CD14-positive monocyte (primary cell): Measurements from ENCODE around the gene CAPN3. TPM values are rescaled to one million over a fixed set of nuclear protein-coding genes. Genes with fewer than 3 reads are reported as not detected.

ENCODE experiments used
- DNase-seq, 3 donors: peaks; one replicate each; pipeline ENCODE4 v3.0.0-alpha.2; 2011 to 2022
- H2AFZ ChIP-seq: 2 replicates; pipeline ENCODE4 v1.6.0; 2012; ENCODE audit warnings: mild to moderate bottlenecking, low read depth, low read length, inconsistent platforms; ENCODE audit not compliant: insufficient read depth, poor library complexity, severe bottlenecking
- H3K27ac ChIP-seq, 2 donors: 1 replicate in 1 of 2; 2 replicates in 1 of 2; pipeline ENCODE4 v1.5.1; 2012 to 2013; ENCODE audit warnings: low read length in 2 of 2, control low read depth in 1 of 2, inconsistent platforms in 1 of 2, low read depth in 1 of 2, mild to moderate bottlenecking in 1 of 2
- H3K27me3 ChIP-seq, 2 donors: one replicate each; pipeline versions ENCODE4 v1.6.0 to v1.6.1; 2011 to 2013; ENCODE audit warnings: low read length in 2 of 2; ENCODE audit not compliant: control insufficient read depth in 2 of 2, insufficient read depth in 2 of 2
- H3K36me3 ChIP-seq, 2 donors: replicated peaks in 1 of 2; 1 replicate in 1 of 2; 2 replicates in 1 of 2; pipeline versions ENCODE4 v1.5.1 to v1.6.1; 2012 to 2013; ENCODE audit warnings: low read length in 2 of 2, control low read depth in 1 of 2, inconsistent platforms in 1 of 2, mild to moderate bottlenecking in 1 of 2; ENCODE audit not compliant: insufficient read depth in 2 of 2, control insufficient read depth in 1 of 2
- H3K4me1 ChIP-seq, 2 donors: 1 replicate in 1 of 2; 2 replicates in 1 of 2; pipeline versions ENCODE4 v1.5.1 to v1.6.1; 2012 to 2013; ENCODE audit warnings: low read length in 2 of 2, control low read depth in 1 of 2, inconsistent platforms in 1 of 2, mild to moderate bottlenecking in 1 of 2, moderate library complexity in 1 of 2; ENCODE audit not compliant: insufficient read depth in 2 of 2, control insufficient read depth in 1 of 2
- H3K4me2 ChIP-seq: replicated peaks from 2 replicates; pipeline ENCODE3; 2012; ENCODE audit warnings: low read length, moderate library complexity, mild to moderate bottlenecking; ENCODE audit not compliant: poor library complexity, severe bottlenecking; ENCODE audit errors: extremely low read depth
- H3K4me3 ChIP-seq, 3 experiments: fragments of 200-600 bp in 1 of 3; sonication (generic) in 1 of 3; replicated peaks in 1 of 3; 1 replicate in 2 of 3; 2 replicates in 1 of 3; pipeline ENCODE4 v1.5.1; 2011 to 2013; ENCODE audit warnings: low read length in 3 of 3, mild to moderate bottlenecking in 3 of 3, control low read depth in 2 of 3, low read depth in 2 of 3, inconsistent platforms in 1 of 3, moderate library complexity in 1 of 3
- H3K79me2 ChIP-seq: 2 replicates; pipeline ENCODE4 v1.6.0; 2012; ENCODE audit warnings: mild to moderate bottlenecking, control low read depth, inconsistent platforms, low read length, moderate library complexity; ENCODE audit not compliant: insufficient read depth
- H3K9ac ChIP-seq: 2 replicates; pipeline ENCODE4 v1.6.0; 2017; ENCODE audit warnings: low read length, mild to moderate bottlenecking; ENCODE audit not compliant: insufficient read depth, poor library complexity, severe bottlenecking
- H3K9me3 ChIP-seq, 2 donors: replicated peaks in 1 of 2; 1 replicate in 1 of 2; 2 replicates in 1 of 2; pipeline versions ENCODE4 v1.5.1 to v1.6.1; 2012 to 2013; ENCODE audit warnings: low read length in 2 of 2, control low read depth in 1 of 2; ENCODE audit not compliant: control insufficient read depth in 1 of 2, insufficient read depth in 1 of 2
- H4K20me1 ChIP-seq: 2 replicates; pipeline ENCODE4 v1.6.0; 2012; ENCODE audit warnings: mild to moderate bottlenecking, low read length, control low read depth, moderate library complexity; ENCODE audit not compliant: insufficient read depth
- H3K27ac Mint-ChIP-seq, 7 donors: one replicate each; pipeline ENCODE4 v1.8.0; 2020; ENCODE audit warnings: mild to moderate bottlenecking in 7 of 7, mixed read lengths in 7 of 7, moderate library complexity in 6 of 7, inconsistent platforms in 2 of 7
- H3K27me3 Mint-ChIP-seq, 3 donors: one replicate each; pipeline ENCODE4 v1.8.0; 2021 to 2022; ENCODE audit warnings: low read depth in 3 of 3, mild to moderate bottlenecking in 3 of 3, mixed read lengths in 3 of 3, moderate library complexity in 3 of 3, inconsistent platforms in 1 of 3
- H3K36me3 Mint-ChIP-seq, 2 donors: one replicate each; pipeline ENCODE4 v1.8.0; 2020; ENCODE audit warnings: mixed read lengths in 2 of 2, inconsistent platforms in 1 of 2, mild to moderate bottlenecking in 1 of 2
- H3K4me1 Mint-ChIP-seq: one replicate; pipeline ENCODE4 v1.8.0; 2020; ENCODE audit warnings: mild to moderate bottlenecking, mixed read lengths
- H3K4me3 Mint-ChIP-seq, 2 donors: one replicate each; pipeline ENCODE4 v1.8.0; 2020; ENCODE audit warnings: mild to moderate bottlenecking in 2 of 2, mixed read lengths in 2 of 2, moderate library complexity in 1 of 2
- H3K9me3 Mint-ChIP-seq, 7 donors: one replicate each; pipeline ENCODE4 v1.8.0; 2020 to 2022; ENCODE audit warnings: mixed read lengths in 7 of 7, mild to moderate bottlenecking in 6 of 7, moderate library complexity in 6 of 7, inconsistent platforms in 2 of 7
- CTCF ChIP-seq: fragments of 200-600 bp; IDR thresholded peaks from one replicate; pipeline ENCODE4 v1.8.0; 2022; ENCODE audit warnings: antibody characterized with exemption, mild to moderate bottlenecking
- WGBS: methylation state at CpG from one replicate; pipeline ENCODE4 v1.1.5; 2013; ENCODE audit warnings: missing lambda C conversion rate; ENCODE audit not compliant: insufficient coverage; 5-methylcytosine and 5-hydroxymethylcytosine counted together
- intact Hi-C, 2 donors: fragments of 100-400 bp; cut with micrococcal nuclease; formaldehyde crosslinking; loops; one replicate each; pipeline versions ENCODE4 v1.15.0 to v1.15.1; 2023
- polyA plus RNA-seq, 3 donors: library from polyadenylated mRNA; depleted of rRNA in 1 of 3; unstranded in 2 of 3; stranded (reverse) in 1 of 3; fragments of 300-500 nt in 2 of 3; fragments of >200 nt in 1 of 3; fragmentation: Illumina TruSeq in 2 of 3; gene quantifications; 1 replicate in 2 of 3; 2 replicates in 1 of 3; pipeline ENCODE4 v1.2.3, GENCODE V29; 2012 to 2021

Gene CAPN3
- polyA plus RNA-seq, 3 donors: 2.9 to 76.5 (median 3.6) TPM

DNA sequence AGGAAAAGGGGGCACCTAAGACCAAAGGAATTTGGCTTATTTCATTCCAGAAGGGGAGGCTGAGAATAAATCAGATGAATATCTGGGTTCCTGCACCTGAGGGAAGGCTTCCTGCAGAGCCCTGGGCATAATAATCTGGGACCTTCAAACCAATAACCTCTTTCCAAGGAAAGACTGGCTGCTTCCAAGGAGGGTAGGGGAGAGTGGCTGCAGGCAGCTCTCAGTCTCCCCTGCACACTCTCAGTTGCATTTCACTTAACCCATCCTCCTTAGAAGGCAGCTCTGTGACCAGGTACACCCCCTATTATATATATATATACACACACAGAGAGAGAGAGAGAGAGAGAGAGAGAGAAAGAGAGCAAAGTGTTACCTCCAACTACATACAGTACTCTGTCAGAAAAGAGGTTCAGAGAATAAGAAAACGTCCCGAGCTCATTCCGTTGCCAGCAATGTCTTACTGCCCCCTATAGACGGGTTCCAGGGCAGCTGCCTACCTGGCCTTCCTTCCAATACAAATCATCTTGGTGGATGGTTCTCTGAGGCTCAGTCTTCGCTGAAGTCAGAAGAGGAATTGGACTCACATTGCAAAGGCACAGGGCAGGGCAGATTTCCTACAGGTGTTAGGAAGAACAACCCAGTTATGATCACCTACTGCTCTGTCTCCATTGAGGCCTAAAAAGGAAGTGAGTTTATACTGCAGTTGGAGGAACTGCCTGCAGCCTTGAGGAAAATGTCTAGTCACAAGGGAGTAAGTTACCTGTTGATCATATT, 26.1 kb downstream of the CAPN3 start:
- no peaks in the 10 kb centered on the region for H4K20me1 ChIP-seq
- H3K36me3 Mint-ChIP-seq: peaks cover 56 to 58% of the 10 kb centered on the region in 2 donors
- H3K9me3 Mint-ChIP-seq: no peaks in the 10 kb centered on the region
- H2AFZ ChIP-seq: no peak overlapping the region
- H3K27ac ChIP-seq: no peak overlapping the region
- no peaks in the 10 kb centered on the region for H3K4me1 ChIP-seq
- H3K27ac Mint-ChIP-seq: no peak overlapping the region
- no peaks in the 10 kb centered on the region for H3K27me3 Mint-ChIP-seq
- H3K4me3 ChIP-seq: no peak overlapping the region
- DNase-seq: peak in 1 of 3 donors; percentile 19
- H3K4me3 Mint-ChIP-seq: no peak overlapping the region
- H3K4me2 ChIP-seq: no peak overlapping the region
- peaks cover 3% of the 10 kb centered on the region for H3K4me1 Mint-ChIP-seq
- H3K36me3 ChIP-seq: peaks cover 38 to 74% of the 10 kb centered on the region in 2 donors
- intact Hi-C loops: no loop called here
- H3K9me3 ChIP-seq: no peaks in the 10 kb centered on the region
- H3K79me2 ChIP-seq: no peaks in the 10 kb centered on the region
- peak; percentile 51 for TF ChIP-seq CTCF
- no peaks in the 10 kb centered on the region for H3K27me3 ChIP-seq
- WGBS: 74% methylated on average over 3 of the region's 5 CpGs
- no peak overlapping the region for H3K9ac ChIP-seq

- peaks cover 52 to 62% of the 10 kb centered on the region in 2 donors for H3K36me3 Mint-ChIP-seq
- no peak overlapping the region for H3K27ac Mint-ChIP-seq
- H3K27me3 ChIP-seq: no peaks in the 10 kb centered on the region
- H3K9ac ChIP-seq: no peak overlapping the region
- no peaks in the 10 kb centered on the region for H3K79me2 ChIP-seq
- no peaks in the 10 kb centered on the region for H3K4me1 ChIP-seq
- H3K4me3 ChIP-seq: no peak overlapping the region
- 100% methylated on average over 1 of the region's 12 CpGs for WGBS
- H3K4me3 Mint-ChIP-seq: no peak overlapping the region
- H4K20me1 ChIP-seq: no peaks in the 10 kb centered on the region
- no peak overlapping the region for H2AFZ ChIP-seq
- intact Hi-C loops: no loop called here
- H3K27ac ChIP-seq: no peak overlapping the region
- peaks cover 3% of the 10 kb centered on the region for H3K4me1 Mint-ChIP-seq
- DNase-seq: no peak
- H3K36me3 ChIP-seq: peaks cover 38 to 74% of the 10 kb centered on the region in 2 donors
- no peak overlapping the region for H3K4me2 ChIP-seq
- H3K9me3 ChIP-seq: no peaks in the 10 kb centered on the region
- no peaks in the 10 kb centered on the region for H3K27me3 Mint-ChIP-seq
- no peak for TF ChIP-seq CTCF
- no peaks in the 10 kb centered on the region for H3K9me3 Mint-ChIP-seq
Measured at GRCh38 chr15:42385980-42386700, 26.8 kb downstream of the CAPN3 start.
